Right lobe of liver (tissue), 4 donors: ENCODE measurements around the gene HEATR3.

Source experiments
- POLR2A ChIP-seq: fragments of 450-650 bp; IDR thresholded peaks from one replicate; pipeline ENCODE4 v1.6.1; 2017; ENCODE audit warnings: antibody characterized with exemption, mild to moderate bottlenecking
- TF ChIP-seq, protein P1 (sequence below), 4 donors: fragments of 200-600 bp in 3 of 4; fragments of 450-650 bp in 1 of 4; IDR thresholded peaks; one replicate each; pipeline versions ENCODE4 v1.5.1 to v1.8.0; 2016 to 2022; ENCODE audit warnings: antibody characterized with exemption in 4 of 4, mild to moderate bottlenecking in 2 of 4
- donor health status: DM: no; HTN: no; CAD: no.
- donor health status: DM: no; HTN: no; CAD: no.
- donor health status: DM: no; HTN: yes; CAD: no.

DNA sequence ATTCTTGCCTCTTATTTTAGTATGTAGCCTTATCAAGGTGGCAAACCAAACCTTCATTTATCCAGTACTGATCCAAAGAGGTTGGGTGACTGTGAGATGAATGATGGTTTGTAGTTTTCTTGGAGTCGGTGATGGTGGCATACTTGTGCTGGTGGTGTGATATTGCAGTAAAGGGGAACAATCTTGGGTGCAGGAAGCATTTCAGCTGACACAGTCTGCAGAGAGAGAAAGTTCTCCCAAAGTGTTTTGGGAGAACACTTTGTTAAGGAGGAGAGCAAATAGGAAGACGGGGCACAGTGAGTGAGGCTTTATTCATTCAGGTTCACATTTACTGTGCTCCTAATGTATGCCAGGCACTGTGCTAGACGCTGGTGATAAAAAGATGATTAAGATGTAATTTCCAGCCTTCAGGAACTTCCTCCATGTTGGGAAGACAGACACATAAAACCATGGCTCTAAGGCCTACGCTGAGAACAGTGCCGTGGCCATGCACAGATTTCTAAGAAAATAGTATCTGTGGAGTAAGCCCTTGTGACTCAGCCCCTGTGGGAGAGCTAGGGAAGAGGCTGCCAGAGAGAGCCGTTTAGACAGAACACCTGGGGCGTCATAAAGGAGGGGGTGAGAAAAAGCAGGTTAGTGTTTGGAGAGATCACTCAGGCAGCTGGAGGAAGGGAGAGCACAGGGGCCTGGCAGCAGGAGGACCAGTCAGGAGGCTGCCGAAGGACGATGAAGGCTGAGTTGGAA, 13.8 kb downstream of the HEATR3 start:
- TF ChIP-seq, protein P1, sequence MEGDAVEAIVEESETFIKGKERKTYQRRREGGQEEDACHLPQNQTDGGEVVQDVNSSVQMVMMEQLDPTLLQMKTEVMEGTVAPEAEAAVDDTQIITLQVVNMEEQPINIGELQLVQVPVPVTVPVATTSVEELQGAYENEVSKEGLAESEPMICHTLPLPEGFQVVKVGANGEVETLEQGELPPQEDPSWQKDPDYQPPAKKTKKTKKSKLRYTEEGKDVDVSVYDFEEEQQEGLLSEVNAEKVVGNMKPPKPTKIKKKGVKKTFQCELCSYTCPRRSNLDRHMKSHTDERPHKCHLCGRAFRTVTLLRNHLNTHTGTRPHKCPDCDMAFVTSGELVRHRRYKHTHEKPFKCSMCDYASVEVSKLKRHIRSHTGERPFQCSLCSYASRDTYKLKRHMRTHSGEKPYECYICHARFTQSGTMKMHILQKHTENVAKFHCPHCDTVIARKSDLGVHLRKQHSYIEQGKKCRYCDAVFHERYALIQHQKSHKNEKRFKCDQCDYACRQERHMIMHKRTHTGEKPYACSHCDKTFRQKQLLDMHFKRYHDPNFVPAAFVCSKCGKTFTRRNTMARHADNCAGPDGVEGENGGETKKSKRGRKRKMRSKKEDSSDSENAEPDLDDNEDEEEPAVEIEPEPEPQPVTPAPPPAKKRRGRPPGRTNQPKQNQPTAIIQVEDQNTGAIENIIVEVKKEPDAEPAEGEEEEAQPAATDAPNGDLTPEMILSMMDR (IDR thresholded peaks at IDR 0.05): no peak
- no peak for TF ChIP-seq POLR2A
